Activated CD8-positive, alpha-beta memory T cell treated with anti-CD3 and anti-CD28 coated beads, Interleukin-2, amount 50 U/mL, for 24 hours (primary cell): ENCODE data around the gene PDE4D.
"Not testable (repeated sequence)": the region's sequence is repeated elsewhere in the genome, so short reads cannot be mapped to it uniquely, and the experiment has no call there.

Experiments
- DNase-seq: peaks from one replicate; pipeline ENCODE4 v3.0.0-alpha.2; 2020; ENCODE audit errors: extremely low read depth

PDE4D gene

DNA sequence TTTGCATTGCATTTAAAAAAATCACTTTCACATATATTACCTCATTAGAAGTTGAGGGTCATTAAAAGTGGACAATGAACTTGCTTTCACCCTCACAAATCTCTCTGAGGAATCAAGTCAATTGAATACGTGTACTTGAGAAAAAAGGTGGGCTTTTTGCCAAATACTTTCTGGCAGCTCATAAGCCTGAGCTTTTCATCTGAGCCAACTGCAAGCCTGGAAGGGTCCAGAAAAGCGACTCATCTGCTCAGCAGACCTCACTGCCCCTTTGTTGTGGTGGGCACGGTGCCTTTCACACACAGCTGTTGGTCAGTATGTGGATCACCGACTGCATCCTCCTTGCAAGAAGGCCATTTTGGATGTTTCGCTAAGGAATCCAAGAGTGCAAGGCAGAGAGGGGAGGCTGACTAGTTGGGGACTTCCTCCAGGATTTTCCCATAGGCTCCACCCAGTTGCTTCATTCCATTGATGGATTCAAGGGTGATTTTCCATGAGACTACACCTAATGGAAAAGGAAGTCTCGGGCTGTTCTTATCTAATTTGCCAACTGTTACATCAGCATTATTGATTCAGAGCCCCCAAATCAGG lies 564.7 kb downstream of the PDE4D start:
- DNase-seq = no peak

DNA sequence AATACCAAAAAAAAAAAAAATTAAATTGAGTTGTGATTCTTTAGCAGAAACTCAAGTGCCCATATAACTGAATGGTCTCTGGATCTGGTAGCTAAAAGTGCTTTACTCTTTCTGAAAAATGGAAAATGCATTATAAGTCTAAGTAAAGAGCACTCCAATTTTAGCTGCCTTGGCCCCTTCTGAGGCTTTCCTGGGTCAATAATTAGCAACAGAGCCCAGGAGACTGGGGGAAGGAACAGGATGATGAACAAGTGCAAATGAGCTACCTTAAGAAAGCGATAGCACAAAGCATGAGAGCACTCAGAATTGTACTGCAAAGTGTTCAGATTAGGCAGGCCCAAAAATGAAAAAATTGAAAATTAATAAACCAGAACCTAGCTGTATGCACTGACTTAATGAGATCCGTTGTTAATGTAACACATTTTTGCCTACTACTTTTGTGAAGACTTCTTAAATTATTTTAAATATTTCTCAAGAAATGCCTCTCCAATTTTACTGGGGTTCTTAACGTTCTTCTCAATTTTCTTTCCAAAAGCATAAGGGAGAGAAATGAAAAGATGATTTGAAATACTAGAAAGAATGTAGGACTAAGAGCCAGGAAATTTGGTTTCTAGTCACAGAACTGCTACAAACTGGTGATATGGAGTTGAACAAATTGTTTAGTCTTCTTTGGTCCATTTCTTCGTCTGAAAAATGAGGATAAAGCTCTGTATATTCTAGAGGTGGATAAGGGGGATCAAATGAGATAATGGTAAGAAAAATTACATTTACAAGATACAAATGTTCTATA lies 566.1 kb downstream of the PDE4D start:
- DNase-seq = no peak

DNA sequence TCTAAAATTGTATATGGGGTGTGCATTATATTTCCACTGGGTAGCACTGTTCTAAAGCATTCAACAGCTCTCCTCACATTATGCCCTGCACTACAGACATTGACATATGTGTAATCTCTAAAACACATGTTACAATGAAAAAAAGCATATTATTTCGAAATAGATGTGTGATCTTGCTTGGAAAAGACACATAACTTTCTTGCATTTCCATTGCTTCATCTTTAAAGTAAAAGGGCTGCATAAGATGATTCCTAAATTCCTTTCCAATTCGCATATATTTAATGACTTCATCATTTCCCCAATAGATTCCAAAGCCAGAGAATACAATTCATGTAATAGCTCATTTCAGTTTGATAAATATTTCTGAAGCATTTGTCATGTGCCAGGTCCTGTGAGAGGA lies 566.9 kb downstream of the PDE4D start:
- DNase-seq = no peak

DNA sequence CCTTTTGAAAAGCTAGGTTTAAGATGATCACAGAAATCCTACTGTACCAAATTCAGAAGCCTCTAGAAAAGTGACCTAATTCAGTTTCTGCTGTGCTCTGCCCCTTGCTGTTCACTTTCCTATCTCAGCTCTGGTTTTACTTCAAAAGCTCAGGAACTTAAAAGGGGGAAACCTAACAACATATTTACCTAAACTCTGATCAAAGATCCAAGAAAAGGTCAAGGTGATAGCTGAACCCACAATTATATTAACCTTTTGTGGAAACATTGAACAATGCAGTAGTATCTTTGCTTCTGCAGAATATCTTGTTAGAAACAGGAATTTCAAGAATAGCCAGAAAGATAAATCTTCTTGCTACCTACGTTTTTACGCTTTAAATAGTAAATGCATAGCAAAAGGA lies 568.5 kb downstream of the PDE4D start:
- no peak for DNase-seq

DNA sequence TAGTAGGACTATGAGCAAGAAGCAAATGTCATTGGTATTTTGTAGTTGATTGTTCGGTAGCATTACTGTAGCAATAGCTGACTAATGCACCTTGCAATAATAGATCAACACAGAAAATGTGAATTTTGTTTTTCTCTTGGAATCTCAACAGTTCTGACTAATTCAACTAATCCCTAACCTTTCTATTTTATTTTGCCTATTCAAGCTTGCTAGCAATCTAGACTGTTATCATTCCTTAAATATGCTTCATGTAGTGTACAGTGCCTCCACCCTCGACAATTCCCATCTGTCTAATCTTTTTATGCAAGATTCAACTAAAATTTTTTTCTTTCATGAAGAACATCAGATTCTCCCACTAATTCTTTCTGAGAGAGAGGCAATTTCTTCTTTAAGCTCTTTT lies 570.6 kb downstream of the PDE4D start:
- no peak for DNase-seq

DNA sequence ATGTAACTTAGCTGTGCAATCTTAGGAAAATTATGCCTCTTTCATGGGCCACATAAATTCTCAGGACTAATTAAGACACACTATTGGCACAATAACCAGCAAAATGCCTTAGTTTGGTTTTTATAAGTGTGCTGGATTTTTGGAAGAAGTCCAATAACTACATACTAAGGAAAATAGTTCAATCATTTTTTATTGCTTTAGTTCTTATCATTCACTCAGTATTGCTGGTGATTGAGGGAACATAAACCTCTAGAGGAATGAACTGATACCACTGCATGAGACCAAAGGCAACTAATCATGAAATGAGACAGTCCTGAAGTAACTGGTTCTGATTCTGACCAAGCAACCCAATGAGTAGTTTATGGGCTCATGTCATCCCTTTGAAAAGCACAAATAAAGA lies 571.5 kb downstream of the PDE4D start:
- DNase-seq = no peak

DNA sequence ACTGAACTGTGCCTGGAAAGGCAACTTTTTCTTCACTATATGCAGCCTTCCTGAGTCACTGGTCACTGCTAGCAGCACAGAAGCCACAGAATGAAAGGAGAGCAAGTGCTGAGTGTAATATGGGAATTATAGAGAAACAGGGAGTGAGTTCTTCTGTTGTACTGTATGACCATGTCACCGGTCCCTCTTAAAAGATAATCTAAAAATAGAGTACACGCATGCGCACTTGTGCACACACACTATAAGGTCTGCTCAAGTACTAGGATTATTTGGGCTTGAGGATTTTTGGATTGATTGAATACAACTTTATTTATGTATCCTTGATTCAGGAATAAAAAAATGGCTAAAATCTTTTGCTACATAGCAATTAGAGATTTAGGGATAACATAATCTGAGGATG lies 571.9 kb downstream of the PDE4D start:
- DNase-seq = no peak

DNA sequence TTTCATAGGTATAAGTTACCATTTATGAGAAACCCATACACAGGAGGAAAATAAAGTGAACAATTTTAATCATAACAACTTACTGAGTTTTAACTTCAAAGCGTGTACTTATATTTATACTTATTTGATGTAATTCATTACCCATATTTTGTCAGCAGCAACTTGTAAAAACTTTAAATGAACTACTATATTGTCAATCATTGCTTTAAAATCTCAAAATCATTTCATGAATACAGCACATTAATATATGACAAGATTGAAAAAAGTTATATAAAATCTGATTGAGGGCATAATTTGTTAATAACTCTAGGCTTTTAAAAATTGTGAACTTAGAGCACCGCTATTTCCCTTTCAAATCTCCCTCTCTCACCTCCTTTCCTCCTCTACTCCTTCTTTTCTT lies 573.1 kb downstream of the PDE4D start:
- DNase-seq = no peak

DNA sequence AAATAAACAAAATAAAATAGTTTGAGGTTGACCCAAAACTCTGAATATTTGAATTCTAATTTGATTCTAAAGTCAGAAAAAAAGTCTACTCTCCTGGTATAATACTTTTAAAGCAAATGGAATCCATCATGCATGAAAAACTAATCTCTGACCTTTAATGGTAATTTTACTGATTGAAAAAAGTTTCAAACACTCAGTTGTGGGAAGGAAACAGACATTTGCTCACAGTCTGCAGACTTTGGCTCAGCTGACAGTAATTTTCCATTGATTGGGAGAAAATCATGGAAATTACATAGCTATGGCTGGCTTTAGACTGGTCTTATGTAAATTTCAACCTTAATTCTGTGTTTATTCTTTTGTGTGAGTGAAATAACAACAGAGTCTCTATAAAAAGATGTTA lies 574.3 kb downstream of the PDE4D start:
- DNase-seq = no peak

DNA sequence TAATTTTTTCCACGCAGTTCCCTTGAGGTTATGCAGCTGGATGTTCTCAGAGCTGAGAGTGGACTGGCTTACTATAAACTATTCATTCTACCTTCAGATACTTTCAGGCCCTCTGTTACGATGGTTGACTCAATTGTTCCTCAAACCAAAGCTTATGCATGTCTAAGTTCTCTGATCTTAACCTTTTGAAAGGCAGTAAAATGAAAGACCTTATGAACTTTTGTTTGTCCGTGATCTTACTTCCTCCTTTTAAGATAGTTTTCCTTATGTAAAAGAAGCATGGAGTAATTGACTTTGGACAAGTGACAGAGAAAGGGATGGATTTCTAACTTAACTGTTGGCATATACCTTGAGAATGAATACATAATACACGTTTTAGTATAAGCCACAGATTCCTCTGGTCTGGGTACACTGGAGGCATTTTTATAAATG lies 575.7 kb downstream of the PDE4D start:
- DNase-seq = no peak

DNA sequence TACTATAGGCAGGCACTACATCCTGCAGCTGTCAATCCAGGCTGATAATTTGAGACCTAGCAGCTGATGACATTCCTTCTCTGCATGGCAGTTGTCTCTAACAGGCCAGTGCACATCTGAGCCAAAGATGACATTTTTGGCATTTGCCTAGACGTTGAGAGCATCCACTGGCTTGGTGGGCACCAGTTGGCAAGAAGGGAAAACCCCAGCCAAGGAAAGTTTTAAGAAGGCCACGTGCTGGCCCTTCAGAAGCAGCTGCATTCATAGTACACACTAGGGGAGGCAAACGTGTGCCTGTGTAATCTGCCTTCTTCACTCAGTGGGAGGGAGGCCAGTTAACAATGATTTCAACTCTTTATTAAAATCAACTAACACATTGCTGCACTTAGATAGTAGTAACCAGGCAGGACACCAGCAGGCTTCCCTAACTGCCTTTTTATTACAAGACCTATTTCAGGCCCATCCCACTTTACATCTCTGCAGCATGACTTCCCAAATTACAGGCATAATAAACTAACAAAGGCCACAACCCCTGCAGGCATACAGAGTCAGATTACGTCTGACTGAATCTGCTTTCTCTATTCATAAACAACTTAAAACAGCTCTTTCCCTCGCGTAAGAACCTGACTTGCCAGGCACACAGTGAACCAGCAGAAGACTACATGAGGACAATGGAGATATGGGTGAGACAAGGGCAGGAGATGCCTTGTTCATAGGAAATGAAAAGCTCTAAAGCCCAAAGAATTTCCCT lies 576.3 kb downstream of the PDE4D start:
- no peak for DNase-seq

DNA sequence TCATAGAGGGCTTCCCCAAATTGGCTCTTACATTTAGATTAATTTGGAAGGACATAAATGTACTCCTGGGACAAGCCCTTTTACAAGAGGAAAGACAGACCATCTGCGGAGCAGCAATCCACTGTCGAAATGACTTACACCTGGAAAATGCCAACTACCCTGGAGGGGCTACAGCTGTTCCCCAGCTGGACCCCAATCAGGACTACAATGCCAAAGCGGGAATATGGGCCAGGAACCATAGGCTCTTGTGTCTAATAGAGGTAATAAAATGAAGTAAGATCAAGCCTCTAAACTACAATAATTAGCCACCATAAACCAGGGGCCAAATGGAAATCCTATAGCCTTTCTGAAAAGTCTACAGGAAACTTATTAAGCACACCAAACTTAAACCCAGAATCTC lies 581.3 kb downstream of the PDE4D start:
- DNase-seq = no peak

DNA sequence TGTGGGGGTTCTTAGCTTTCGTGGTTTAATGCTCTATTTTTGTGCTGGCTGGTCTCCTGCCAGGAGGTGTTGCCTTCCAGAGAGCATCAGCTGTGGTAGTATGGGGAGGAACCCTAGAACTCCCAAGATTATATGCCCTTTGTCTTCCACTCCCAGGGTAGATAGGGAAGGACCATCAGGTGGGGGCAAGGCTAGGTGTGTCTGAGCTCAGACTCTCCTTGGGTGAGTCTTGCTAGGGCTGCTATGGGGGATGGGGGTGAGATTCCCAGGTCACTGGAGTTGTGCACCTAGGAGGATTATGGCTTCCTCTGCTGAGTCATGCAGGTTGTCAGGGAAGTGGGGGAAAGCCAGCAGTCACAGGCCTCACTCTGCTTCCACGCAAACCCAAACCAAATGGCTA lies 584.8 kb downstream of the PDE4D start:
- not testable (repeated sequence) for DNase-seq

DNA sequence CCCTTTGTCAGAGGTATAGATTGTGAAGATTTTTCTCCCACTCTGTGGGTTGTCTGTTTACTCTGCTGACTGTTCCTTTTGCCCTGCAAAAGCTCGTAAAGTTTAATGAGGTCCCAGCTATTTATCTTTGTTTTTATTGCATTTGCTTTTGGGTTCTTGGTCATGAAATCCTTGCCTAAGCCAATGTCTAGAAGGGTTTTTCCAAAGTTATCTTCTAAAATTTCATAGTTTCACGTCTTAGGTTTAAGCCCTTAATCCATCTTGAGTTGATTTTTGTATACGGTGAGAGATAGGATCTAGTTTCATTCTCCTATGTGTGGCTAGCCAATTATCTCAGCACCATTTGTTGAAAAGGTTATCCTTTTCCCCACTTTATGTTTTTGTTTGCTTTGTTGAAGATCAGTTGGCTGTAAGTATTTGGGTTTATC lies 590.2 kb downstream of the PDE4D start:
- DNase-seq = not testable (repeated sequence)

DNA sequence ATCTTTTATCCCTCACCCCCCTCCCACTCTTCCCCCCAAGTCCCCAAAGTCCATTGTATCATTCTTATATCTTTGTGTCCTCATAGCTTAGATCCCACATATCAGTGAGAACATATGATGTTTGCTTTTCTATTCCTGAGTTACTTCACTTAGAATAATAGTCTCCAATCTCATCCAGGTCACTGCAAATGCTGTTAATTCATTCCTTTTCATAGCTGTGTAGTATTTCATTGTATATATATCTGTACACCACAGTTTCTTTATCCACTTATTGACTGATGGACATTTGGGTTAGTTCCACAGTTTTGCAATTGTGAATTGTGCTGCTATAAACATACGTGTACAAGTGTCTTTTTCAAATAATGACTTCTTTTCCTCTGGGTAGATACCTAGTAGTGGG lies 591.0 kb downstream of the PDE4D start:
- not testable (repeated sequence) for DNase-seq

DNA sequence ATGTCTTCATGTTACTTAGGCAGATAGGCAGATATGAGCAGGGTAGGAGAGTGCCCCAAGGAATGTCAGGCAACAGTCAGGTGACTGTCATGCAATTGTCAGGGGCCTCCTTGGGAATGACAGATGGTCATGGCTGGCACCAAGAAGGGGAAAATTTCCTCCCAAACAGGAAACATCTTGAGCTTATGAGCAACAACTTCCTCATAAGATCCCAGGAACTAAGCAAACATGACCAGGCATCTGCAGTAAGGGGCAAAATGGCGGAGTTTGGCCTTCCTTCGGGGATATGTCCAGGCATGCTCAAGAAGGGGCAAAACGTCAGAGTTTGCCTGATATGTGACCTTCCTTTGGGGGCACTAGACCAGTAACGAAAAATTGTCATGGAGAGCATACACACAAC lies 591.8 kb downstream of the PDE4D start:
- DNase-seq = no peak

DNA sequence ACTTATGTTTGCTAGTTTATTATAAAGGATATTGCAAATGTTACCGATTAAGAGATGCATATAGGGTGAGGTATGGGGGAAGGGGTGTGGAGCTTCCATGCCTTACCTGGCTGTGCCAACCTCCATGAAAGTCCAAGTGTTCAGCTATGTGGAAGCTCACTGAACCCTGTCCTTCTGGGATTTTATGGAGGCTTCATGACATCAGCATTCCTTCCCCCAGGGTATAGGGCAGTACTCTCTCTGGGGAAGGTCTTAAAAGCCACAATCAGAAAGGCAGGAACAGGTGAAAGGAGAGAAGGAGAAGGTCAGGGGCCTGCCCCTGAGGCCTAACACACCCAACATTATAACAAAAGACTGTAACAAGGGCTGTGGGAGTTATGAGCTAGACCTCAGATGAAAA lies 592.6 kb downstream of the PDE4D start:
- no peak for DNase-seq

DNA sequence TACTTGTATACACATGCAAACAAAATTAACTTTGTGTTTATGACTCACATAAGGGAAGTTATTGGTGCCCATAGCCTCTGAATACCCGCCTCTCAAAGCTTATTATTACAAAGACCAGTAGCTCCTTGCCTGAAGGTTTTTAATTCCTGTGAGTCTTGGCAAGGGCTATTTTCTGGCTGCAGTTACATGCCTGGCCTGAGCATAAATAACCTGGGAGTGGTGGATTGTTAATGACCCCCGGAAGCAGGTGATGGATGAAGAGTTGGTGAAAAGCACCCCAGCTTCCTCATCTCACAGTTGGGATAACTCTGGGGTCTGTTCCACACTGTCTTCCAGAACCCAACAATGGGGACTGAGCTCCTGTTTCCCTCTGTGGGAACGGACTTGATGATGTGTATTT lies 594.5 kb downstream of the PDE4D start:
- DNase-seq = no peak

DNA sequence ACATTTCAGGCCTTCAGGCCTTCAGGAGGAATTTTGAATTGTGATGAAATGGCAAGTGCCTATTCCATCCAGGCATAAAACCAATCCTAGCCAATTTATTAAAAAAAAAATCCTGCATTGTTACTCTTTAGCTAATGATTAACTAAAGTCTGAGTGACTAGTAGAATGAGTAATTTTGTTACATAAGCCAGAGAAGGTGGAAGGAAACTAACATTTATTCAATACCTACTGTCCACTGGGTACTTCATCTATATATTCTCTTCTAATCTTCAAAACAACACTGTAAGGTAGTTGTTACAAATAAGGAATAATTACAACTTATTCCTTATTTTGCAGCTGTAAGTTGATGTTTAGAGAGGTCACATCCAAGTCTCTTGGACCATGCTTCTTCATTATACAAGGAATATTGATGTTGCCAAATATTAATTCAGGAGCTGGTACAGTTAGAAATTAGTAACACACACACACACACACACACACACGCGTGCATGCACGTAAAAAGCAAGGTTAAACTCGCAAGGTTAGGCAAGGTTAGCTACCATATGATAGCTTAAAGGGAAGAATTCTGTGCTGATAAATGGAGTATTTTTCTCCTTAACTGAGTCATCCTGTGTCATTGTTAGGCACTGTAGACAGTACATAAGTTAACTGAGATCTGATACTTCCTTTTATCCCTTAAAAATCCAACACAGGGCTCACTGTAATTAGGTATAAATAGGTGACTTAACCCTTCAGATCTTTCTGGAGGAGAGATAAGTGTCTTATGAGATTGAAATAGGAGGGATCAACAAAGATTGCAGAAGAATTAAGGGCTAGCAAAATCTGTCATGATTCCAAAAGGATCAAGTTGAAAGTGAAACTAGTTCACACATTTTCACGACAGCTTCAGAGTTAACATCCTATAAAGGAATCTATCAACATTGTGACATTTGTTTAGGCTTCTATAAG lies 596.9 kb downstream of the PDE4D start:
- DNase-seq = no peak

DNA sequence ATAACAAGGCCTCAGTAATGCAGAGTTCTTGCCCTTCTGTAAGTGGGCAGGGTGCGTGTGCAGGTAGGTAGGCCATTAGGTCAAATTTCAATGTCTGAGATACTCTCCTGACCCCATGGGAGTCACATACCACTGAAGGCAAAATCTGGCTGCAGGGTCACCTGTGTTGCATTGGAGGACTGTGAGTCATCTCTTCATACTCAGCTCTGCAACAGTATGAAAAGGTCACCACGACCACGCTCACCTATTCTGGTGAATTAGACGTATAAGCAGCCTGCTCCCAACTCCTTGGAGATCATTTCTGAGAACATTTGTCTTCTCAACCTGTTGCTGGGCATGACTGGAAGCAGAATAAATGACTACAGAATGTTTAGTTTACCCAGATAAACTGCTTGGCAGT lies 599.8 kb downstream of the PDE4D start:
- DNase-seq = no peak

DNA sequence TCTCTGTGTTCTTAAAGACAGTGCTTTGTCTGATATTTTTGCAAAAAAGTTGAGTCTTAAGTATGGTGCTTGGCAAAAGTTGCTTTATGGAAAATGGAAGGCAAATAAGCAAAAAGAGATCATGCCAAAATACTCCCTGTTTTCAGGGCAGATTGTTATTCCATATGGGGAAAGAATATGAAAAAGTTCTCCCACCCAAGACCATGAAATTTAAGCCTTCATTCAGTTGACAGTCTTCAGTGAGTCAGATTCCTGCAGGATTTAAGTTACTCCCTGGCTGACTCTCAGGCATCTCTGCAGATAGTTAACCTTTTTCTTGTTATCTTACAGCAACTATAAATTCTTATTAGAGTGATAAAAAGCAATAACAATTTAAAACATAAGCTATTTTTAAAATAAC lies 601.6 kb downstream of the PDE4D start:
- no peak for DNase-seq

DNA sequence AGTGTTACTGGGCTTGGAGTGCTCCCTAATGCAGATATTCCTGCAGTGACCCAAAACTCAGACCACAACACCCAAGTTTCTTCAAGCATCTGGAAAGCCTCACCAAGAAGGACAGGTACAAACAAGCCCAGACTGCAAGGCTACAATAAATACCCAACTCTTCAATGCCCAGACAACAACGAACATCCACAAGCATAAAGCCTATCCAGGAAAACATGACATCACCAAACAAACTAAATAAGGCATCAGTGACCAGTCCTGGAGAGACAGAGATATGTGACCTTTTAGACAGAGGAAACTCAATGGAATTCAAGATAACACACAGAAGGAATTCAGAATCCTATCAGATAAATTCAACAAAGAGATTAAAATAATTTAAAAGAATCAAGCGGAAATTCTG lies 605.6 kb downstream of the PDE4D start:
- DNase-seq = no peak
